DOHH2 (cell line): ENCODE data around the gene SYTL2.
"Not testable (repeated sequence)": the region's sequence is repeated elsewhere in the genome, so short reads cannot be mapped to it uniquely, and the experiment has no call there.

Experiments
- H3F3A ChIP-seq: fragments of 200-600 bp; sonication (generic), shearing (Covaris generic); 2 replicates; pipeline ENCODE4 v1.6.0; 2016; ENCODE audit warnings: antibody characterized with exemption, mild to moderate bottlenecking; ENCODE audit not compliant: control insufficient read depth, insufficient read depth
- H3K27ac ChIP-seq: fragments of 200-600 bp; sonication (generic); 2 replicates; pipeline ENCODE4 v1.5.1; 2014; ENCODE audit warnings: low read depth, mild to moderate bottlenecking, low read length, moderate library complexity
- H3K27me3 ChIP-seq: fragments of 200-600 bp; sonication (generic); 2 replicates; pipeline ENCODE4 v1.6.1; 2014; ENCODE audit warnings: mild to moderate bottlenecking, low read length, mixed read lengths; ENCODE audit not compliant: control insufficient read depth
- H3K36me3 ChIP-seq: fragments of 200-600 bp; sonication (generic); 2 replicates; pipeline ENCODE4 v1.6.1; 2014; ENCODE audit warnings: mild to moderate bottlenecking, low read length, moderate library complexity, mixed read lengths; ENCODE audit not compliant: control insufficient read depth
- H3K4me1 ChIP-seq: fragments of 200-600 bp; sonication (generic); 2 replicates; pipeline ENCODE4 v1.6.1; 2014; ENCODE audit warnings: mild to moderate bottlenecking, low read length, mixed read lengths; ENCODE audit not compliant: control insufficient read depth
- H3K4me2 ChIP-seq: fragments of 200-600 bp; sonication (generic); 2 replicates; pipeline ENCODE4 v1.6.0; 2014; ENCODE audit warnings: mild to moderate bottlenecking, low read length, moderate library complexity
- H3K4me3 ChIP-seq: fragments of 200-600 bp; sonication (generic); 2 replicates; pipeline ENCODE4 v1.5.1; 2014; ENCODE audit warnings: mild to moderate bottlenecking, low read length, mixed read lengths
- H3K79me2 ChIP-seq: fragments of 200-600 bp; sonication (generic); 2 replicates; pipeline ENCODE4 v1.6.1; 2014; ENCODE audit warnings: mild to moderate bottlenecking, low read length, mixed read lengths; ENCODE audit not compliant: control insufficient read depth
- H3K9me2 ChIP-seq: fragments of 200-600 bp; sonication (generic); replicated peaks from 2 replicates; pipeline ENCODE4 v1.6.1; 2014; ENCODE audit warnings: mild to moderate bottlenecking, low read length, mixed read lengths; ENCODE audit not compliant: control insufficient read depth
- H3K9me3 ChIP-seq: fragments of 200-600 bp; sonication (generic); 2 replicates; pipeline ENCODE4 v1.6.1; 2014; ENCODE audit warnings: antibody characterized with exemption, low read length, mixed read lengths; ENCODE audit not compliant: control insufficient read depth, insufficient read depth
- H4K20me1 ChIP-seq: fragments of 200-600 bp; sonication (generic); 2 replicates; pipeline ENCODE4 v1.6.0; 2014; ENCODE audit warnings: low read depth, mild to moderate bottlenecking, antibody characterized with exemption, low read length, moderate library complexity; ENCODE audit not compliant: control insufficient read depth, insufficient read depth
- EZH2phosphoT487 ChIP-seq: fragments of 200-600 bp; sonication (generic); IDR thresholded peaks from 2 replicates; pipeline ENCODE4 v1.6.1; 2017; ENCODE audit warnings: borderline replicate concordance, mild to moderate bottlenecking, antibody characterized with exemption, low read length, moderate library complexity, mixed read lengths
- TF ChIP-seq, protein P1 (sequence below): fragments of 200-600 bp; sonication (generic); IDR thresholded peaks from one replicate; pipeline ENCODE4 v1.5.1; 2014; ENCODE audit warnings: antibody characterized with exemption, mild to moderate bottlenecking, low read depth, low read length; ENCODE audit not compliant: poor library complexity, severe bottlenecking

The SYTL2 gene

DNA sequence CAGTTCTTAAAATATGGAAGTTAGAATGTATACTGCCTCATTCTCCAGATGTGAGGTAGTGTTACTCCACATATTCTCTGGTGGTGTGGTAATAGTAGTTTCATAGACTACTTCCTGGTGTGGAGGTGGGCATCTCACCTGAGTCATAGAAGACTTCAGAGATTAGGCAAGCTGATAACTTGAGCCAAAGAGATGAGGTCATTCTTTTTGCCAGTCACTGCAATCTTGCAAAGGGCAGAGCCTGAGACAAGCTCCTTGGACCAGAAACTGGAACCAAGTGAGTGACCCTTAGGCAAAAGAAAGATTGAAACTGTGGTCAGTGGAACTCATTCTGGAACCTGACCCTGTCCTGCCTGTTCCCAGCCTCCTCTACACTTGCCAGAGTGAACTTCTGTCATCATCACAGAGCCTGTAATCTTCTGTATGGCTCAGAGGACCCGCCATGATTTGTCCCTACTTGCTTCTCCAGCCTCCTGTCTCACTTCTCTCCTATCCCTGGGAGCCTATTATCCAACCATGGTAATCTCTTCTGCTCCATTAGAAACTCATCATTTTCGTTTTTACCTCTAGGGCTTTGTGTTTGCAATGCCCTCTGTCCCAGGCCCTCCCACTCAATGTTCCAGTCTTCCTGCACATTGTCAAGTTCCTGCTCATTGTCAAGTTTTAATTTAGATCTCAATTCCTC, 33.6 kb upstream of the SYTL2 start:
- TF ChIP-seq, protein P1, sequence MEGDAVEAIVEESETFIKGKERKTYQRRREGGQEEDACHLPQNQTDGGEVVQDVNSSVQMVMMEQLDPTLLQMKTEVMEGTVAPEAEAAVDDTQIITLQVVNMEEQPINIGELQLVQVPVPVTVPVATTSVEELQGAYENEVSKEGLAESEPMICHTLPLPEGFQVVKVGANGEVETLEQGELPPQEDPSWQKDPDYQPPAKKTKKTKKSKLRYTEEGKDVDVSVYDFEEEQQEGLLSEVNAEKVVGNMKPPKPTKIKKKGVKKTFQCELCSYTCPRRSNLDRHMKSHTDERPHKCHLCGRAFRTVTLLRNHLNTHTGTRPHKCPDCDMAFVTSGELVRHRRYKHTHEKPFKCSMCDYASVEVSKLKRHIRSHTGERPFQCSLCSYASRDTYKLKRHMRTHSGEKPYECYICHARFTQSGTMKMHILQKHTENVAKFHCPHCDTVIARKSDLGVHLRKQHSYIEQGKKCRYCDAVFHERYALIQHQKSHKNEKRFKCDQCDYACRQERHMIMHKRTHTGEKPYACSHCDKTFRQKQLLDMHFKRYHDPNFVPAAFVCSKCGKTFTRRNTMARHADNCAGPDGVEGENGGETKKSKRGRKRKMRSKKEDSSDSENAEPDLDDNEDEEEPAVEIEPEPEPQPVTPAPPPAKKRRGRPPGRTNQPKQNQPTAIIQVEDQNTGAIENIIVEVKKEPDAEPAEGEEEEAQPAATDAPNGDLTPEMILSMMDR: no peak
- no peaks in the 10 kb centered on the region for H3F3A ChIP-seq
- H3K36me3 ChIP-seq: no peaks in the 10 kb centered on the region
- H3K9me3 ChIP-seq: no peaks in the 10 kb centered on the region
- no peak overlapping the region for H3K4me2 ChIP-seq
- no peaks in the 10 kb centered on the region for H3K9me2 ChIP-seq
- no peak overlapping the region for H3K27ac ChIP-seq
- H3K4me3 ChIP-seq: no peak overlapping the region
- no peaks in the 10 kb centered on the region for H3K79me2 ChIP-seq
- H3K27me3 ChIP-seq: no peaks in the 10 kb centered on the region
- H3K4me1 ChIP-seq: no peaks in the 10 kb centered on the region
- no peaks in the 10 kb centered on the region for H4K20me1 ChIP-seq

DNA sequence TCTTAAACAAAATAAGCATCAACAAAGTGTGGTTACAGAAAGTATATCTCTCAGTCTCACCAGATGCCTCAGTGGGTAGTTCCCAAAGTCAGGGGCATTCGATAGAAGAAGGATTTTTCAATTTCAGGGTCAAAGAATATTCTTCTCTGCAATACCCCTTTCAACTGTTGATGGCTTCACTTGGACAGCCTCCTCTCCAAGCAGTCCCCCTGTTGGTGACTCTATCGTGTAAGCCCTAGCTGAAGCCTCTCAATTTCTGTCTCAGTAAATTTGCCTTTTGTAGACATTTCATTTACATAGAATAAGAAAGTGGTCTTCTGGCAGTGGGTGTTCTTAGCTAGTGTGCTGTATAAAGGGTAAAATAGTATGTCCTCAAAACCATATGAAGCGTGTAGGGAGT, 33.0 kb upstream of the SYTL2 start:
- Histone ChIP-seq H3F3A (no peaks in the 10 kb centered on the region), H3K4me1 (no peaks in the 10 kb centered on the region), H3K36me3 (no peaks in the 10 kb centered on the region), H4K20me1 (no peaks in the 10 kb centered on the region), H3K4me3 (no peak overlapping the region), H3K27ac (no peak overlapping the region), H3K9me3 (no peaks in the 10 kb centered on the region), H3K9me2 (no peaks in the 10 kb centered on the region), H3K79me2 (no peaks in the 10 kb centered on the region), H3K4me2 (no peak overlapping the region), H3K27me3 (no peaks in the 10 kb centered on the region)
- TF ChIP-seq, protein P1: no peak
- TF ChIP-seq EZH2phosphoT487: no peak

DNA sequence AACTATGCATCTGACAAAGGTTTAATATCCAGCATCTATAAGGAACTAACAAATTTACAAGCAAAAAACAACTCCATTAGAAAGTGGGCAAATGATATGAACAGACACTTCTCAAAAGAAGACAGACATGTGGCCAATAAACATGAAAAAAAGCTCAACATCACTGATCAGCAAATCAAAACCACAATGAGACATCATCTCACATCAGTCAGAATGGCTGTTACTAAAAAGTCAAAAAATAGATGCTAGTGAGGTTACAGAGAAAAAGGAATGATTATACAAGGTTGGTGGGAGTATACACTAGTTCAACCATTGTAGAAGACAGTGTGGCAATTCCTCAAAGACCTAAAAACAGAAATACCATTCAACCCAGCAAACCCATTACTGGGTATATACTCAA, 30.0 kb upstream of the SYTL2 start:
- not testable (repeated sequence) for H3K9me2 ChIP-seq, H3K36me3 ChIP-seq, H3K27ac ChIP-seq, H3K9me3 ChIP-seq, H3K4me3 ChIP-seq, H4K20me1 ChIP-seq, H3K27me3 ChIP-seq, H3K79me2 ChIP-seq, H3F3A ChIP-seq, H3K4me1 ChIP-seq, H3K4me2 ChIP-seq

DNA sequence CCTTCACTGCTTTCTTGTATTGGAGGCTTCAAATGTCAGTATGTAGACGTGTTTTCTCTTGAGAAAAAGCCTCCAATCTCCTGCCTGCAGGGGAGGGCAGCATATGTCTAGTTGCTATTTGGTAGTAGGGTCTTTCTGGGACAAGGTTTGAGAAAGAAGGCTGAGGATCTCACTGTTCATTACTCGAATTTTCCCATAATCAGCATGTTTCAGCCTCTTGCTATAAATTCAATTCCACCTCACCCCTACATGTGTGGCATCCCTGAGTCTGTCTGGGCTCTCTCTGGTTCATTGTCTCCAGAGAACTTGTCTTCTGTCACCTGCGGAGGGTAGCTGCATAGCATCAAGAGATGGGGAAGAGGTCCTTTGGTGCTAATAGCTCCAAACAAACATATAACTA, 24.8 kb upstream of the SYTL2 start:
- no peaks in the 10 kb centered on the region for H3K36me3 ChIP-seq
- no peaks in the 10 kb centered on the region for H4K20me1 ChIP-seq
- TF ChIP-seq, protein P1: no peak
- TF ChIP-seq EZH2phosphoT487: no peak
- H3K9me3 ChIP-seq: no peaks in the 10 kb centered on the region
- H3K27ac ChIP-seq: no peak overlapping the region
- no peaks in the 10 kb centered on the region for H3K4me1 ChIP-seq
- H3K9me2 ChIP-seq: no peaks in the 10 kb centered on the region
- H3K79me2 ChIP-seq: no peaks in the 10 kb centered on the region
- H3F3A ChIP-seq: no peaks in the 10 kb centered on the region
- H3K27me3 ChIP-seq: no peaks in the 10 kb centered on the region
- H3K4me2 ChIP-seq: no peak overlapping the region
- H3K4me3 ChIP-seq: no peak overlapping the region
